ENCODE data around the gene TNFAIP8L3.

DNA sequence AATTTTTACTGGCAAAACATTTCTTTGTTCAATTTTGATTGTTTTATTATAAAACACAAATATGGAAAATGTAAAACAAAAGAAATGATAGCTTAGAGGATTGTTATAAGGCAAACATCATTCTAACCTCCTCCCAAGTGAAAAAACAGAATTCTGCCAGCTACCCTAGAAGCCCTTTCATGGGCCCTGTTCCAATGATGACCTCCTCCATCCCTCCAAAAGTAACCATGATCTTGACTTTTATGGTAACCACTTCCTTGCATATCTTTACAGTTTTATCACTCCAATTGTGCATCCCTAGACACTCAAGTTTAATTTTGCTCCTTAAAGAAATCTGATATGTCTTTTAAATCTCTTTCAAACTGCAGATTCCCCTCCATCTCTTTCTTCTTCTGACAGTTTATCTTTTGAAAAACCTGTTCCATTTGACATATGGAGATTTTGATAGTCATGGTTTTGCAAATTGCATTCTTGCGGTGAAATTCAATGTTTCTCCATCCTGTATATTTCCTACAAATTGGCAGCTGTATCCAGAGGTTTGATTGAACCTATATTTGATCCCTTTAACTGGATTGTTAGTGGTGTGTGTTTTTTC is 27.0 kb upstream of the TNFAIP8L3 start:
- TF ChIP-seq FOXM1 (IDR thresholded peaks at IDR 0.05; ENCODE audit: borderline replicate concordance) (no peak), FOXK2 (IDR thresholded peaks at IDR 0.05) (no peak), BHLHE40 (IDR thresholded peaks at IDR 0.05; ENCODE audit: borderline replicate concordance) (no peak), SP1 (IDR thresholded peaks at IDR 0.05) (no peak), ZNF384 (IDR thresholded peaks at IDR 0.05) (no peak), ARNT (IDR thresholded peaks at IDR 0.05) (no peak), NFRKB (IDR thresholded peaks at IDR 0.05) (no peak), SUZ12 (IDR thresholded peaks at IDR 0.05) (no peak), FOXA1 (IDR thresholded peaks at IDR 0.05) (no peak), HDGF (IDR thresholded peaks at IDR 0.05; ENCODE audit: borderline replicate concordance) (no peak)

Data from HEK293T (cell line).